ENCODE data around the gene STMN3.

The STMN3 gene

DNA sequence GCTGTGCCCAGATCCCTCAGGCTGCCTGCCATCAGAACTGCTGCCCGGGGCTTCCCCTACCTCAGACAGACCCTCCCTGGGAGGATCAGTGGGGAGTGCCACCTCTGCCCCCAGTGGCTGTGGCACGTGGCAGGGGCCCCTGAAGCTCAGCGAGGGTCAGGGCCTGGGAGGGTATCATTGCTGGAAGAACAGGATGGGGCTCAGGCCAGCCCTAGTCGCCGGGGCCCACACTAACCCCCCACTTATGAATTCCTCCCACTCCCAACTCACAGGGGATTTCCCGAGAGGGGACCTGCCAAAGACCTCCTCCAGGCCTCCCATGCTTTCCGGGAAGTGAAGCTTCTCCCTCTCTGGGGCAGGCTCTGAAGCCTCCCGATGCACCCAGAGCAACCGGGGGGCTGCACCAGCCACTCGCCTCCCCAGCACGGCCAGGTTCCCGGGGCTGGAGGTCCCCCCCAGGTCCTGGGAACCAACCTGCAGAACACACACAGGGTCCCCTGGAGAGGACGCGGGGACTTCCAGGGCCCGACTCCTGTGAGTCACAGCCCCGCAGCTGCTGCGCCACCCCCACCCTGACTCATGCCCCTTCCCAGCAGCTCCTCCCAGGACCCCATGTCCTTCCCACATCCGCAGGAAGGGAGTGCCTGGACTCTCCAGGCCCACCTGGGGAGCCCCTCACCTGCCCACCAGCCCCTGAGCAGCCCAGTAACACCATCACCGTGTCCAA lies 45.7 kb upstream of the STMN3 start:
- H3K27ac ChIP-seq = peak overlapping the region; percentile 20; the same call in 1 of the 2 replicates
- TF ChIP-seq, protein P1, sequence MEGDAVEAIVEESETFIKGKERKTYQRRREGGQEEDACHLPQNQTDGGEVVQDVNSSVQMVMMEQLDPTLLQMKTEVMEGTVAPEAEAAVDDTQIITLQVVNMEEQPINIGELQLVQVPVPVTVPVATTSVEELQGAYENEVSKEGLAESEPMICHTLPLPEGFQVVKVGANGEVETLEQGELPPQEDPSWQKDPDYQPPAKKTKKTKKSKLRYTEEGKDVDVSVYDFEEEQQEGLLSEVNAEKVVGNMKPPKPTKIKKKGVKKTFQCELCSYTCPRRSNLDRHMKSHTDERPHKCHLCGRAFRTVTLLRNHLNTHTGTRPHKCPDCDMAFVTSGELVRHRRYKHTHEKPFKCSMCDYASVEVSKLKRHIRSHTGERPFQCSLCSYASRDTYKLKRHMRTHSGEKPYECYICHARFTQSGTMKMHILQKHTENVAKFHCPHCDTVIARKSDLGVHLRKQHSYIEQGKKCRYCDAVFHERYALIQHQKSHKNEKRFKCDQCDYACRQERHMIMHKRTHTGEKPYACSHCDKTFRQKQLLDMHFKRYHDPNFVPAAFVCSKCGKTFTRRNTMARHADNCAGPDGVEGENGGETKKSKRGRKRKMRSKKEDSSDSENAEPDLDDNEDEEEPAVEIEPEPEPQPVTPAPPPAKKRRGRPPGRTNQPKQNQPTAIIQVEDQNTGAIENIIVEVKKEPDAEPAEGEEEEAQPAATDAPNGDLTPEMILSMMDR (IDR thresholded peaks at IDR 0.05) = no peak
- TF ChIP-seq ZFX (IDR thresholded peaks at IDR 0.05; ENCODE audit: borderline replicate concordance) = no peak

DNA sequence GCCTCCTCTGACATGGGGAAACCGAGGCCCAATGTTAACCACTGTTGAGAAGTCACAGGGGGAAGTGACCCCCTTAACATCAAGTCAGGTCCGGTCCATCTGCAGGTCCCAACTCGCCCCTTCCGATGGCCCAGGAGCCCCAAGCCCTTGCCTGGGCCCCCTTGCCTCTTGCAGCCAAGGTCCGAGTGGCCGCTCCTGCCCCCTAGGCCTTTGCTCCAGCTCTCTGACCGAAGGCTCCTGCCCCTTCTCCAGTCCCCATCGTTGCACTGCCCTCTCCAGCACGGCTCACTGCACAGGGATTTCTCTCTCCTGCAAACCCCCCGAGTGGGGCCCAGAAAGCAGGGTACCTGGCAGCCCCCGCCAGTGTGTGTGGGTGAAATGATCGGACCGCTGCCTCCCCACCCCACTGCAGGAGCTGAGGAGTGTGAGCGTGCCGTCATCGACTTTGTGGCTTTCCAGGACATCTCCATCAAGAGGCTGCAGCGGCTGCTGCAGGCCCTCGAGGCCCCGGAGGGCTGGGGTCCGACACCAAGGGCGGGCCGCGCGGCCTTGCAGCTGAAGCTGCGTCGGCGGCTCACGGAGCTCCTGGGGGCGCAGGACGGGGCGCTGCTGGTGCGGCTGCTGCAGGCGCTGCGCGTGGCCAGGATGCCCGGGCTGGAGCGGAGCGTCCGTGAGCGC lies 44.8 kb upstream of the STMN3 start:
- TF ChIP-seq, protein P1 (IDR thresholded peaks at IDR 0.05) = no peak
- no peak for TF ChIP-seq ZFX (IDR thresholded peaks at IDR 0.05; ENCODE audit: borderline replicate concordance)
- peak overlapping the region; percentile 20; the same call in 1 of the 2 replicates for H3K27ac ChIP-seq

DNA sequence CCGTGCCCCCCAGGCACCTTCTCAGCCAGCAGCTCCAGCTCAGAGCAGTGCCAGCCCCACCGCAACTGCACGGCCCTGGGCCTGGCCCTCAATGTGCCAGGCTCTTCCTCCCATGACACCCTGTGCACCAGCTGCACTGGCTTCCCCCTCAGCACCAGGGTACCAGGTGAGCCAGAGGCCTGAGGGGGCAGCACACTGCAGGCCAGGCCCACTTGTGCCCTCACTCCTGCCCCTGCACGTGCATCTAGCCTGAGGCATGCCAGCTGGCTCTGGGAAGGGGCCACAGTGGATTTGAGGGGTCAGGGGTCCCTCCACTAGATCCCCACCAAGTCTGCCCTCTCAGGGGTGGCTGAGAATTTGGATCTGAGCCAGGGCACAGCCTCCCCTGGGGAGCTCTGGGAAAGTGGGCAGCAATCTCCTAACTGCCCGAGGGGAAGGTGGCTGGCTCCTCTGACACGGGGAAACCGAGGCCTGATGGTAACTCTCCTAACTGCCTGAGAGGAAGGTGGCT lies 44.2 kb upstream of the STMN3 start:
- TF ChIP-seq ZFX (IDR thresholded peaks at IDR 0.05; ENCODE audit: borderline replicate concordance) = no peak
- TF ChIP-seq, protein P1 (IDR thresholded peaks at IDR 0.05) = no peak
- H3K27ac ChIP-seq = peak overlapping the region; percentile 32; the same call in 1 of the 2 replicates

DNA sequence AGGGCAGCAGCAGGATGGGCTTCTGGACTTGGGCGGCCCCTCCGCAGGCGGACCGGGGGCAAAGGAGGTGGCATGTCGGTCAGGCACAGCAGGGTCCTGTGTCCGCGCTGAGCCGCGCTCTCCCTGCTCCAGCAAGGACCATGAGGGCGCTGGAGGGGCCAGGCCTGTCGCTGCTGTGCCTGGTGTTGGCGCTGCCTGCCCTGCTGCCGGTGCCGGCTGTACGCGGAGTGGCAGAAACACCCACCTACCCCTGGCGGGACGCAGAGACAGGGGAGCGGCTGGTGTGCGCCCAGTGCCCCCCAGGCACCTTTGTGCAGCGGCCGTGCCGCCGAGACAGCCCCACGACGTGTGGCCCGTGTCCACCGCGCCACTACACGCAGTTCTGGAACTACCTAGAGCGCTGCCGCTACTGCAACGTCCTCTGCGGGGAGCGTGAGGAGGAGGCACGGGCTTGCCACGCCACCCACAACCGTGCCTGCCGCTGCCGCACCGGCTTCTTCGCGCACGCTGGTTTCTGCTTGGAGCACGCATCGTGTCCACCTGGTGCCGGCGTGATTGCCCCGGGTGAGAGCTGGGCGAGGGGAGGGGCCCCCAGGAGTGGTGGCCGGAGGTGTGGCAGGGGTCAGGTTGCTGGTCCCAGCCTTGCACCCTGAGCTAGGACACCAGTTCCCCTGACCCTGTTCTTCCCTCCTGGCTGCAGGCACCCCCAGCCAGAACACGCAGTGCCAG lies 43.6 kb upstream of the STMN3 start, which contains the start of gene TNFRSF6B:
TNFRSF6B (plus strand) TSS at position 25 of the 729 bp plus-strand sequence; CDS start at position 141, 116 bp downstream.
- H3K27ac ChIP-seq = peak within 1 kb of the TSS; percentile 32
- TF ChIP-seq, protein P1 (IDR thresholded peaks at IDR 0.05) = no peak
- TF ChIP-seq ZFX (IDR thresholded peaks at IDR 0.05; ENCODE audit: borderline replicate concordance) = no peak

DNA sequence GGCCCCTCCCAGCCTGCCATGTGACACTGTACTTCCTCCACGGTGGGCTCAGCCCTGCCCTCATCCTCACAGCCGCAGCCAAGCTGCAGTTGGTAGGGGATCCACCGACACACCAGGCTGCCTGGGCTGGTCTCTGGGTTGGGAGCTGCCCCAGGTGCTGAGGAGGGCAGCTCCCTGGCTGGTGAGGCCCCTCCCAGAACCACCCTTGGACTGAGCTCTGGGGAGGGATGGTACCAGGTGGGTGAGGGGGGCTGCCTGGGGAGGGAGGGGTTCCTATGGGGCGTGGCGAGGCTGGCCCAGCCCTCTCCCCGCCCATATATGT lies 43.0 kb upstream of the STMN3 start:
- peak overlapping the region; percentile 32 for H3K27ac ChIP-seq
- TF ChIP-seq ZFX (IDR thresholded peaks at IDR 0.05; ENCODE audit: borderline replicate concordance) = no peak
- TF ChIP-seq, protein P1 (IDR thresholded peaks at IDR 0.05) = no peak

DNA sequence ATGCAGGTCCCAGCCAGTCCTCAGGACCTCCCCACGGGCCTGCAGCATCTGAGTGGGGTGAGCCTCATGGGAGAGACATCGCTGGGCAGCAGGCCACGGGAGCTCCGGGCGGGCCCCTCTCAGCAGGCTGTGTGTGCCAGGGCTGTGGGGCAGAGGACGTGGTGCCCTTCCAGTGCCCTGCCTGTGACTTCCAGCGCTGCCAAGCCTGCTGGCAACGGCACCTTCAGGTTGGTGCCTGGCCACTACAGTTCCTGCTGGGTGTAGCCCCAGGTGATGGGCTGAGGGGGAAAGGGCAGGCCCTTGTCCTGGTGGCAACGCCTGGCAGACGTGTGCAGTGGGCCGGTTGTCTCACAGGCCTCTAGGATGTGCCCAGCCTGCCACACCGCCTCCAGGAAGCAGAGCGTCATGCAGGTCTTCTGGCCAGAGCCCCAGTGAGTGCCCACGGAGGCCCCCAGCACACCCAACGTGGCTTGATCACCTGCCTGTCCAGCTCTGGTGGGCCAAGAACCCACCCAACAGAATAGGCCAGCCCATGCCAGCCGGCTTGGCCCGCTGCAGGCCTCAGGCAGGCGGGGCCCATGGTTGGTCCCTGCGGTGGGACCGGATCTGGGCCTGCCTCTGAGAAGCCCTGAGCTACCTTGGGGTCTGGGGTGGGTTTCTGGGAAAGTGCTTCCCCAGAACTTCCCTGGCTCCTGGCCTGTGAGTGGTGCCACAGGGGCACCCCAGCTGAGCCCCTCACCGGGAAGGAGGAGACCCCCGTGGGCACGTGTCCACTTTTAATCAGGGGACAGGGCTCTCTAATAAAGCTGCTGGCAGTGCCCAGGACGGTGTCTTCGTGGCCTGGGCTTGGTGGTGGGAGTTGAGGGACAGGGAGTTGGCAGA lies 42.4 kb upstream of the STMN3 start:
- TF ChIP-seq ZFX (IDR thresholded peaks at IDR 0.05; ENCODE audit: borderline replicate concordance) = no peak
- TF ChIP-seq, protein P1 (IDR thresholded peaks at IDR 0.05) = no peak
- H3K27ac ChIP-seq = peak overlapping the region; percentile 32
